Activated naive CD8-positive, alpha-beta T cell treated with anti-CD3 and anti-CD28 coated beads, Interleukin-2, amount 50 U/mL, for 16 hours (primary cell): ENCODE measurements around the gene ABCF3.
A peak's percentile ranks its signal among the peaks of the same experiment; 100 is the strongest.

Experiments
- DNase-seq: peaks from one replicate; pipeline ENCODE4 v3.0.0-alpha.2; 2020; ENCODE audit warnings: low read depth, low spot score

ABCF3 gene

GRCh38 chr3:184186902-184187207, 856 bp downstream of the ABCF3 start:
- no peak for DNase-seq

- DNase-seq: no peak
Observed at GRCh38 chr3:184188080-184188479, 2.1 kb downstream of the ABCF3 start.

GRCh38 chr3:184189421-184189820, 3.4 kb downstream of the ABCF3 start:
- DNase-seq: no peak

GRCh38 chr3:184192889-184193288, 6.9 kb downstream of the ABCF3 start:
- DNase-seq: no peak

GRCh38 chr3:184193991-184194539, 8.1 kb downstream of the ABCF3 start:
- DNase-seq: no peak

- no peak for DNase-seq
Observed at GRCh38 chr3:184196536-184196935, 10.5 kb downstream of the ABCF3 start.

- DNase-seq: no peak
Observed at GRCh38 chr3:184198509-184198908, 12.5 kb downstream of the ABCF3 start.

GRCh38 chr3:184200825-184201224, 14.8 kb downstream of the ABCF3 start:
- no peak for DNase-seq

- no peak for DNase-seq
Observed at GRCh38 chr3:184203526-184203925, 17.5 kb downstream of the ABCF3 start.

- no peak for DNase-seq
Observed at GRCh38 chr3:184209146-184209923, 23.3 kb downstream of the ABCF3 start.

GRCh38 chr3:184211297-184211696, 25.3 kb downstream of the ABCF3 start:
- no peak for DNase-seq

- no peak for DNase-seq
Observed at GRCh38 chr3:184211718-184212117, 25.7 kb downstream of the ABCF3 start.

- no peak for DNase-seq
Observed at GRCh38 chr3:184218814-184219213, 32.8 kb downstream of the ABCF3 start.

GRCh38 chr3:184222521-184222920, 36.5 kb downstream of the ABCF3 start:
- DNase-seq: no peak

- DNase-seq: no peak
Observed at GRCh38 chr3:184223946-184224345, 37.9 kb downstream of the ABCF3 start.

GRCh38 chr3:184227481-184227935, 41.5 kb downstream of the ABCF3 start:
- DNase-seq: peak; percentile 11

- DNase-seq: no peak
Observed at GRCh38 chr3:184228376-184229137, 42.6 kb downstream of the ABCF3 start.

GRCh38 chr3:184229394-184230080, 43.5 kb downstream of the ABCF3 start, which contains the start of gene VWA5B2:
Gene VWA5B2 (plus strand): TSS chr3:184229585. CDS start chr3:184230529, 944 bp downstream.
- DNase-seq: peak; percentile 59

- DNase-seq: no peak
Observed at GRCh38 chr3:184230081-184230602, 44.1 kb downstream of the ABCF3 start.

- DNase-seq: no peak
Observed at GRCh38 chr3:184230603-184231528, 44.9 kb downstream of the ABCF3 start.

- DNase-seq: no peak
Observed at GRCh38 chr3:184231671-184232070, 45.7 kb downstream of the ABCF3 start.
